Neural cell (in vitro differentiated cells): Measurements from ENCODE around the gene CEP162.

ENCODE experiments used
- EZH2 ChIP-seq: fragments of 200-600, 300-800 bp; shearing (Covaris generic), sonication (generic); IDR thresholded peaks from 2 replicates; pipeline ENCODE4 v1.6.1; 2014; ENCODE audit warnings: antibody characterized with exemption, low read length, borderline replicate concordance, mild to moderate bottlenecking; ENCODE audit not compliant: insufficient read depth, poor library complexity, severe bottlenecking
- MXI1 ChIP-seq: fragments of 450-650 bp; conservative IDR thresholded peaks from 2 replicates; pipeline ENCODE4 v1.6.1; 2014; ENCODE audit warnings: antibody characterized with exemption, mild to moderate bottlenecking; ENCODE audit not compliant: poor library complexity, severe bottlenecking
- TF ChIP-seq, protein P1 (sequence below): fragments of 450-650 bp; IDR thresholded peaks from 2 replicates; pipeline ENCODE4 v1.5.1; 2014; ENCODE audit warnings: antibody characterized with exemption, mild to moderate bottlenecking, moderate library complexity; ENCODE audit not compliant: poor library complexity, severe bottlenecking

DNA sequence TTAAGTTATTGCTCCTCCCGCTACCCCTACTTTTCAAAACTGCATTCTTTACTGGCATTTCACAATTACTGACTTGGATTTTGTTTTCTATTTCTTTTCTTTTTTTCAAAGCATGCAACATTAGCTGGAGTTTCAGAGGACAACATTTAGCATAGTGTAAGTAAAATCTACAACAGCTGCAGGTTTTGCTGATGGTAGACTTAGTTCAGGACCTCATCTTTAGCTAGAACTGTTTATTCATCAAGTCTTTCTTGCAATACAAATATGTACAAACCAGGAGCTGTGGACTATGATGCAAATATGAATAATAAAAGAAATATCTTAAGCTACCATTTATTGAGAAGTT, 728 bp upstream of the CEP162 start:
- TF ChIP-seq, protein P1, sequence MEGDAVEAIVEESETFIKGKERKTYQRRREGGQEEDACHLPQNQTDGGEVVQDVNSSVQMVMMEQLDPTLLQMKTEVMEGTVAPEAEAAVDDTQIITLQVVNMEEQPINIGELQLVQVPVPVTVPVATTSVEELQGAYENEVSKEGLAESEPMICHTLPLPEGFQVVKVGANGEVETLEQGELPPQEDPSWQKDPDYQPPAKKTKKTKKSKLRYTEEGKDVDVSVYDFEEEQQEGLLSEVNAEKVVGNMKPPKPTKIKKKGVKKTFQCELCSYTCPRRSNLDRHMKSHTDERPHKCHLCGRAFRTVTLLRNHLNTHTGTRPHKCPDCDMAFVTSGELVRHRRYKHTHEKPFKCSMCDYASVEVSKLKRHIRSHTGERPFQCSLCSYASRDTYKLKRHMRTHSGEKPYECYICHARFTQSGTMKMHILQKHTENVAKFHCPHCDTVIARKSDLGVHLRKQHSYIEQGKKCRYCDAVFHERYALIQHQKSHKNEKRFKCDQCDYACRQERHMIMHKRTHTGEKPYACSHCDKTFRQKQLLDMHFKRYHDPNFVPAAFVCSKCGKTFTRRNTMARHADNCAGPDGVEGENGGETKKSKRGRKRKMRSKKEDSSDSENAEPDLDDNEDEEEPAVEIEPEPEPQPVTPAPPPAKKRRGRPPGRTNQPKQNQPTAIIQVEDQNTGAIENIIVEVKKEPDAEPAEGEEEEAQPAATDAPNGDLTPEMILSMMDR = no peak
- TF ChIP-seq MXI1 (no peak), EZH2 (no peak)
